Right lobe of liver (tissue), 6 donors: ENCODE data around the gene DZANK1. TPM values are rescaled to one million over a fixed set of nuclear protein-coding genes. Genes with fewer than 3 reads are reported as not detected.

Experiments used
- ATAC-seq, 4 donors: fragments of 200-7000 bp; cut with Tn5 transposase; one replicate each; pipeline ENCODE4 v1.9.1; 2020; ENCODE audit warnings: mild to moderate bottlenecking in 4 of 4, moderate library complexity in 4 of 4
- DNase-seq, 3 donors: peaks; one replicate each; pipeline ENCODE4 v3.0.0-alpha.2; 2020
- H3K27ac ChIP-seq, 3 donors: fragments of 200-600 bp; one replicate each; pipeline ENCODE4 v1.8.0; 2022
- H3K27me3 ChIP-seq, 2 donors: fragments of 200-600 bp; one replicate each; pipeline ENCODE4 v1.8.0; 2022
- H3K36me3 ChIP-seq, 4 donors: fragments of 200-600 bp; sonication (generic) in 1 of 4; one replicate each; pipeline versions ENCODE4 v1.5.1 to v1.8.0; 2017 to 2022; ENCODE audit warnings: control low read depth in 1 of 4
- H3K4me1 ChIP-seq, 4 donors: fragments of 200-600 bp; sonication (generic) in 1 of 4; one replicate each; pipeline versions ENCODE4 v1.5.1 to v1.8.0; 2017 to 2022; ENCODE audit warnings: control low read depth in 1 of 4
- H3K4me3 ChIP-seq, 3 donors: fragments of 200-600 bp; one replicate each; pipeline ENCODE4 v1.8.0; 2022
- H3K9me3 ChIP-seq, 4 donors: fragments of 200-600 bp; sonication (generic) in 1 of 4; one replicate each; pipeline versions ENCODE4 v1.5.1 to v1.8.0; 2017 to 2022; ENCODE audit warnings: control low read depth in 1 of 4
- CTCF ChIP-seq, 4 donors: fragments of 200-600 bp in 3 of 4; fragments of 450-650 bp in 1 of 4; IDR thresholded peaks; one replicate each; pipeline versions ENCODE4 v1.5.1 to v1.8.0; 2016 to 2022; ENCODE audit warnings: antibody characterized with exemption in 4 of 4, mild to moderate bottlenecking in 2 of 4
- POLR2A ChIP-seq: fragments of 450-650 bp; IDR thresholded peaks from one replicate; pipeline ENCODE4 v1.6.1; 2017; ENCODE audit warnings: antibody characterized with exemption, mild to moderate bottlenecking
- WGBS: methylation state at CpG from one replicate; pipeline ENCODE4 v1.1.6; 2018; ENCODE audit warnings: low coverage, low lambda C conversion rate; ENCODE audit not compliant: insufficient coverage; ENCODE audit errors: missing lambda C conversion rate; 5-methylcytosine and 5-hydroxymethylcytosine counted together
- intact Hi-C, 2 donors: fragments of 100-400 bp; cut with DNase I; formaldehyde crosslinking; loops; one replicate each; pipeline versions ENCODE4 v1.11.2 to v1.14.1; 2022
- total RNA-seq, 6 experiments: library from RNA; depleted of rRNA in 2 of 6; stranded (reverse); fragments of >200 nt in 2 of 6; fragmentation: NEBNext Ultra II Directional in 3 of 6; extraction: Animal tissue kit (Norgen Biotek cat#: 25700) in 3 of 6; gene quantifications; one replicate each; pipeline versions ENCODE4 v1.1.0 to v1.2.4, GENCODE V29; 2016 to 2023
- donor health status: DM: no; HTN: yes; CAD: no.
- donor health status: DM: no; HTN: no; CAD: no.
- donor health status: DM: no; HTN: no; CAD: no.
- donor health status: DM: no; HTN: yes; CAD: no.
- donor health status: DM: no; HTN: yes; CAD: no.

DZANK1 gene
- total RNA-seq, 6 experiments from 2014 or later = 0.25 to 0.68 (median 0.41) TPM

DNA sequence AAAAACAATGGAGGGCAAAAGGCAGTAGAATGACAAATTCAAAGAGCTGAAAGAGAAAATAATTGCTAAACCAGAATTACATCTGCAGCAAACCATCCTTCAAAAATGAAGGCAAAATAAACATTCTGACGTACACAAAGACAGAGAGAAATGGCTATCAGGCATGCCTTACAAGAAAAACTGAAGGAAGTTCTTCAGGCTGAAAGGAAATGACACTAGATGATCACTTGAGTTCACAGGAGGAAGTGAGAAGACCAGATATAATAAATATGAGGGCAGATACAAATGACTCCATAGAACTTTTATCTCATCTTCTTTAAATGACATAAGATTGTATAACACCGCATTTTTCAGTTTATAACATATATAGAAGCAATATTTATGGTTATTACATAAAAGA is 30.0 kb downstream of the DZANK1 start:
- ATAC-seq (peak in 1 of 4 donors; percentile 45), DNase-seq (no peak)
- Histone ChIP-seq H3K27ac (no peak overlapping the region), H3K27me3 (no peaks in the 10 kb centered on the region), H3K4me1 (no peaks in the 10 kb centered on the region), H3K36me3 (no peaks in the 10 kb centered on the region), H3K4me3 (no peak overlapping the region), H3K9me3 (no peaks in the 10 kb centered on the region)
- intact Hi-C loops = no loop called here
- TF ChIP-seq CTCF (IDR thresholded peaks at IDR 0.05) = no peak
- no peak for TF ChIP-seq POLR2A
- 51% methylated on average over 2 of the region's 2 CpGs for WGBS

DNA sequence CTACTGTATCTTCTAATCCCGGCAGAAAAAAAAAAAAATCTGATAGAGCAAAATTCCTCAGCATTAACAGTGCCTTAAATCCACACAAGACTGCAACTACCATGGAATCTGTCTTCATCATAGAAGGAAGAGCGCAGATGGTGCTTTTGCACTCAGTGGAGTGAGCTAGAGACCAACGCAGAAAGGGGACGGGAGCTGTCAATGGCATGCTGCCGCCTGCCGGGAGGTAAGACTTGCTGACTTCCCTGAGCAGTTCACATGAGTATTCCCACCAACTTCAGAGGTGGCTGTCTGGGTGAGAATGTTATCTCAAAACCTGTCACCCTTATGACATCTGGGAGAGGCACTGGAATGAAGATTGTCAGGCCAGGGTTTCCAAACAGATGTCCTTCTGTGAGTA is 35.6 kb downstream of the DZANK1 start:
- H3K27ac ChIP-seq = no peak overlapping the region
- TF ChIP-seq CTCF (IDR thresholded peaks at IDR 0.05) = no peak
- no peak for TF ChIP-seq POLR2A
- ATAC-seq (peak in 2 of 4 donors; percentile 35 to 40), DNase-seq (no peak)
- H3K4me3 ChIP-seq = no peak overlapping the region
- WGBS = 83% methylated on average over 4 of the region's 6 CpGs
- no peaks in the 10 kb centered on the region for H3K27me3 ChIP-seq
- no peaks in the 10 kb centered on the region for H3K36me3 ChIP-seq
- H3K4me1 ChIP-seq = peaks cover 0 to 11% (median 2%) of the 10 kb centered on the region in 4 donors
- H3K9me3 ChIP-seq = no peaks in the 10 kb centered on the region
- intact Hi-C loops = no loop called here

DNA sequence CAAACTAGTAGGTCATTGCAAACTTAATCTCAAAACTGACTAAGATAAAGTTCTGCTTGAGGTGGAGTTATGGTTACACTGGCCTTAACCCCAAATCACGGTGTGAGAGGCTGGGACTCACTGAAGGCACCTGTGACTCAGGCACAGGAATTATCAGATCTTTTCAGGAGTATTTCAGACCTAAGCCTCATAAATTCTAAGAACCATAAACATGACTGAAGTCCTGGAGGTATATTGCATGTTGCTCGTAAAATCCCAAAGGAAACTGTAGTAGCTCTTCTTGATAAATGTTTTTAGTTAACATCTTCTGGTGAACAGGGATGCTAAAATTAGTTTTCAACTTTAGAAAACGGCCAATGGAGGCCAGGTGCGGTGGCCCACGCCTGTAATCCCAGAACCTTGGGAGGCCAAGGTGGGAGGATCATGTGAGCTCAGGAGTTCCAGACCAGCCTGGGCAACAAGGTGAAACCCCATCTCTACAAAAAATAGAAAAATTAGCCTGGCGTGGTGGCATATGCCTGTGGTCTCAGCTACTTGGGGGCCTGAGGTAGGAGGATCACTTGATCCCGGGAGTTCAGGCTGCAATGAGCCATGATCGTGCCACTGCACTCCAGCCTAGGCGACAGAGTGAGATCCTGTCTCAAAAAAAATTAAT is 36.5 kb downstream of the DZANK1 start:
- 90% methylated on average over 9 of the region's 9 CpGs for WGBS
- Histone ChIP-seq H3K27me3 (no peaks in the 10 kb centered on the region), H3K9me3 (no peaks in the 10 kb centered on the region), H3K36me3 (no peaks in the 10 kb centered on the region), H3K4me1 (peaks cover 0 to 11% (median 2%) of the 10 kb centered on the region in 4 donors), H3K27ac (no peak overlapping the region), H3K4me3 (no peak overlapping the region)
- intact Hi-C loops = no loop called here
- no peak for DNase-seq
- no peak for ATAC-seq
- TF ChIP-seq CTCF (IDR thresholded peaks at IDR 0.05) (no peak), POLR2A (no peak)

DNA sequence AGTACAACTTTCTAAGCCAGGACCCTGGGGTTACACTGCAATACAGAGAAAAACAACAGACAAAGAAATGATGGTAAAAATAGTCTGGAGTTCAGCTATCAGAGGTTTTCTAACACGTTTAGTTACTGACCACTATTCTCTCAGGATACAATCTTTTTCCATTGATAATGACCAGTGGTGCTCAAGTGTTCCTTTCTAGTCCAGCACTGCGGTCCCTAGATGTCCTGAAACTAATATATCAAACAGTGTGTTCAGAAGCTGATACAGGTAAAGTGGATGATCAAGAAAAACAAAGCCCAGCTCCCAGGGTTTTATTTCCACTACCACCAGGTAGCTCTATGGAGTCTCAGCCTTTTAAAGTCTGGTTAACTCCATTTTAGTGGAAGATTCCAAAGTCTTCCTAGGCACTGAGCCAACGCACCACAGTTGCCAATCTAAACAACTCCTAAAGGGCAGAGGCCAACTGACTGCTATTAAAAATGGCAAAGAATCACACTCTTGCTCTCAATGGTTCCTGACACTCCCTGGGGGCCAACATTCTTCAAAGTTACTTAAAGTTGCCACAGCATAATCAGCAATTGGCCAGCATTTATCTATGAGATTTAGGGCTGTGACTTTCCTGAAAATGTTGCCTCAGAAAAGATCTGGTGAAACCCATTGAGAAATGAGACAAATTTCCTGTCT is 38.2 kb downstream of the DZANK1 start:
- DNase-seq (peak; percentile 62 to 86 (median 67)), ATAC-seq (peak; percentile 89 to 97 (median 96))
- no peaks in the 10 kb centered on the region for H3K36me3 ChIP-seq
- H3K27ac ChIP-seq = peak overlapping the region in 2 of 3 donors; percentile 48 to 56
- H3K9me3 ChIP-seq = no peaks in the 10 kb centered on the region
- no peak overlapping the region for H3K4me3 ChIP-seq
- TF ChIP-seq CTCF (IDR thresholded peaks at IDR 0.05) (no peak), POLR2A (no peak)
- WGBS = 18% methylated on average over 2 of the region's 3 CpGs
- H3K4me1 ChIP-seq = peaks cover 0 to 11% (median 2%) of the 10 kb centered on the region in 4 donors
- no peaks in the 10 kb centered on the region for H3K27me3 ChIP-seq
- intact Hi-C loops = no loop called here
